Gastrocnemius medialis (tissue), 4 donors: ENCODE measurements around the gene AP3S2.

Experiments
- CTCF ChIP-seq, 5 experiments: fragments of 450-650 bp in 3 of 5; fragments of 200-600 bp in 2 of 5; sonication (generic) in 2 of 5; IDR thresholded peaks in 4 of 5; conservative IDR thresholded peaks in 1 of 5; 1 replicate in 4 of 5; 2 replicates in 1 of 5; pipeline ENCODE4 v1.5.1; 2016 to 2019; ENCODE audit warnings: antibody characterized with exemption in 5 of 5, mild to moderate bottlenecking in 3 of 5, moderate library complexity in 3 of 5
- POLR2A ChIP-seq, 2 donors: fragments of 450-650 bp; IDR thresholded peaks; one replicate each; pipeline ENCODE4 v1.6.1; 2017; ENCODE audit warnings: antibody characterized with exemption in 2 of 2, mild to moderate bottlenecking in 2 of 2, moderate library complexity in 2 of 2

GRCh38 chr15:89820666-89821611 is 72.9 kb downstream of the AP3S2 start:
- TF ChIP-seq CTCF (IDR thresholded peaks at IDR 0.05 in 4 of 5, conservative IDR thresholded peaks at IDR 0.05 in 1 of 5) (no peak), POLR2A (IDR thresholded peaks at IDR 0.05) (no peak)
